ENCODE data around the gene ANKRD33B.
"Not testable (repeated sequence)": the region's sequence is repeated elsewhere in the genome, so short reads cannot be mapped to it uniquely, and the experiment has no call there.

ANKRD33B gene

GRCh38 chr5:10621832-10622231 lies 58.0 kb downstream of the ANKRD33B start:
- no peak for DNase-seq

GRCh38 chr5:10622810-10623209 lies 58.9 kb downstream of the ANKRD33B start:
- no peak for DNase-seq

- DNase-seq, result no peak
Observed at GRCh38 chr5:10623305-10623910, 59.5 kb downstream of the ANKRD33B start.

GRCh38 chr5:10624206-10624605 lies 60.3 kb downstream of the ANKRD33B start:
- DNase-seq, result no peak

GRCh38 chr5:10624679-10625078 lies 60.8 kb downstream of the ANKRD33B start:
- DNase-seq, result no peak

GRCh38 chr5:10625700-10626472 lies 62.0 kb downstream of the ANKRD33B start:
- DNase-seq, result no peak

- DNase-seq, result no peak
Observed at GRCh38 chr5:10626473-10627013, 62.7 kb downstream of the ANKRD33B start.

- DNase-seq, result no peak
Observed at GRCh38 chr5:10627160-10627701, 63.4 kb downstream of the ANKRD33B start.

- no peak for DNase-seq
Observed at GRCh38 chr5:10628601-10629000, 64.7 kb downstream of the ANKRD33B start.

- no peak for DNase-seq
Observed at GRCh38 chr5:10629682-10630081, 65.8 kb downstream of the ANKRD33B start.

GRCh38 chr5:10630126-10630525 lies 66.3 kb downstream of the ANKRD33B start:
- no peak for DNase-seq

- not testable (repeated sequence) for DNase-seq
Observed at GRCh38 chr5:10630744-10631143, 66.9 kb downstream of the ANKRD33B start.

GRCh38 chr5:10631316-10631996 lies 67.6 kb downstream of the ANKRD33B start:
- DNase-seq, result no peak

GRCh38 chr5:10632110-10632761 lies 68.4 kb downstream of the ANKRD33B start:
- DNase-seq, result peak; percentile 64

- DNase-seq, result no peak
Observed at GRCh38 chr5:10633271-10634049, 69.6 kb downstream of the ANKRD33B start.

- DNase-seq, result no peak
Observed at GRCh38 chr5:10634050-10634449, 70.2 kb downstream of the ANKRD33B start.

- DNase-seq, result no peak
Observed at GRCh38 chr5:10634562-10634961, 70.7 kb downstream of the ANKRD33B start.

GRCh38 chr5:10635257-10635866 lies 71.5 kb downstream of the ANKRD33B start:
- DNase-seq, result peak; percentile 59

GRCh38 chr5:10635867-10636350 lies 72.0 kb downstream of the ANKRD33B start:
- DNase-seq, result no peak

- DNase-seq, result no peak
Observed at GRCh38 chr5:10636363-10637142, 72.7 kb downstream of the ANKRD33B start.

All from fibroblast of skin of abdomen (primary cell).